ENCODE measurements around the gene HLA-C.

- TF ChIP-seq CTCF (IDR thresholded peaks at IDR 0.05) (no peak), POLR2AphosphoS5 (IDR thresholded peaks at IDR 0.05; ENCODE audit: low read depth, low read length) (no peak), TCF7L2 (IDR thresholded peaks at IDR 0.05; ENCODE audit: low read depth, low read length) (no peak), REST (IDR thresholded peaks at IDR 0.05; ENCODE audit: insufficient read depth in 1 of 2, low read depth in 2 of 2, low read length in 1 of 2) (no peak)
These were observed 22.2 kb upstream of the HLA-C start for GRCh38 chr6:31294056-31294455.

All from Panc1 (cell line).